Measurements from ENCODE around the gene PLCXD3. TPM values are rescaled to one million over a fixed set of nuclear protein-coding genes. Genes with fewer than 3 reads are reported as not detected.

The PLCXD3 gene
- total and polyA plus RNA-seq, 2 of the 4 experiments (the other 2 are of a cell fraction): under 0.01 to 0.02 TPM

DNA sequence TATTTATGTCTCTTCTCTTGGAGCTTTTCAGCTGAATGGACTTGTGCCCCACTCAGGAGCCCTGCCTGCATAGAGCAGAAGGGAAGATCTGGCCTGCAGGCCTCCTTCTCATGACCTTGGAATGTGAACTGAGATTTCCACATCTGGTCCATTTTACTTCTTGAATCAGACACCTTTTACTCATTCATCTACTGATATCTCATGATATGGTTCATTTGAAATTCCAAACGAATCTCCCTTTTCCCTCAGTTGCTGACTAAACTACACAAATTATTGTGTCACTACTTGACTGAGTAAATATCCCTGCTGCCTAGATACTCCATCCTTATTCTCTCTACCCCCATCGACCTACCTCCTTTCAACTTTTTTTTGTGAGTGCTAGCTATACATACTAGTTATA is 138.7 kb downstream of the PLCXD3 start:
- intact Hi-C loops (cut with micrococcal nuclease): no loop called here

More for the DNA sequence above, 138.7 kb downstream of the PLCXD3 start:
- peak; percentile 87 for DNase-seq
- Histone ChIP-seq H4K8ac (ENCODE audit: low read depth in 2 of 2, low read length in 2 of 2) (no peak overlapping the region), H2BK20ac (ENCODE audit: low read depth, low read length) (no peak overlapping the region), H3K4me3 (ENCODE audit: insufficient read depth, low read depth, low read length) (no peak overlapping the region), H3K9ac (ENCODE audit: low read depth, low read length) (no peak overlapping the region), H3K4me1 (ENCODE audit: control insufficient read depth, insufficient read depth, low read length) (peaks cover 2% of the 10 kb centered on the region; the same call in 1 of the 2 replicates), H3K4ac (ENCODE audit: low read depth, low read length) (no peak overlapping the region), H3K9me3 (ENCODE audit: control insufficient read depth, insufficient read depth, low read length) (no peaks in the 10 kb centered on the region), H3K27ac (ENCODE audit: insufficient read depth, low read length) (no peak overlapping the region), H3K36me3 (ENCODE audit: control insufficient read depth, insufficient read depth, low read length) (no peaks in the 10 kb centered on the region), H4K91ac (ENCODE audit: insufficient read depth, low read depth, low read length) (no peak overlapping the region), H2BK5ac (ENCODE audit: low read depth, low read length, poor library complexity, severe bottlenecking) (peak overlapping the region; percentile 28), H3K56ac (ENCODE audit: extremely low read depth, insufficient read depth, low read length) (no peak overlapping the region), H2AFZ (replicated peaks; ENCODE audit: low read length, poor library complexity) (no peak overlapping the region), H2AK9ac (replicated peaks; ENCODE audit: low read depth, low read length, poor library complexity) (no peak overlapping the region), H2BK15ac (ENCODE audit: low read depth, low read length) (no peak overlapping the region), H3K18ac (ENCODE audit: low read depth, low read length) (no peak overlapping the region), H2BK120ac (ENCODE audit: low read depth, low read length) (no peak overlapping the region), H2AK5ac (ENCODE audit: low read depth, low read length) (no peak overlapping the region), H3K23ac (ENCODE audit: low read depth, low read length) (no peak overlapping the region), H4K20me1 (ENCODE audit: insufficient read depth, low read length) (no peaks in the 10 kb centered on the region), H3K4me2 (ENCODE audit: low read depth, low read length) (no peak overlapping the region), H3K79me1 (ENCODE audit: low read depth in 1 of 2, low read length in 2 of 2) (no peaks in the 10 kb centered on the region), H3K9me1 (ENCODE audit: insufficient read depth, low read length) (peaks cover 4% of the 10 kb centered on the region; the same call in 1 of the 2 replicates), H4K5ac (ENCODE audit: low read depth, low read length) (no peak overlapping the region), H3K14ac (replicated peaks; ENCODE audit: low read depth, low read length) (no peak overlapping the region), H3K27me3 (ENCODE audit: control insufficient read depth, insufficient read depth, low read length) (no peaks in the 10 kb centered on the region)
- no CpG with 5 or more reads among the region's 2 CpGs for WGBS, 2 experiments (ENCODE audit: extremely low coverage in 2 of 2, insufficient read length in 1 of 2)
- CTCF ChIA-PET: interaction anchor here (0.5 kb wide), 1 partner anchor 474 kb away, joined by 3 read pairs; no protein-coding TSS in a partner anchor
- POLR2A ChIA-PET (ENCODE audit: unreplicated experiment): no interaction called here
- BruUV-seq (replicated peaks): no TSS peak
- in situ Hi-C loops (cut with MboI; ENCODE audit: low sequenced_read_pairs) (no loop called here), dilution Hi-C loops (cut with HindIII; ENCODE audit: low sequenced_read_pairs, unreplicated experiment) (no loop called here)
- ATAC-seq (ENCODE audit: low read depth): peak; percentile 93
- peak; percentile 72 for TF ChIP-seq CEBPB (IDR thresholded peaks at IDR 0.05; ENCODE audit: low read depth, low read length)
- no peak for TF ChIP-seq POLR2A (IDR thresholded peaks at IDR 0.05; ENCODE audit: low read depth, low read length)

Measured in IMR-90 (cell line).